ENCODE data around the gene BTBD3.

BTBD3 gene

DNA sequence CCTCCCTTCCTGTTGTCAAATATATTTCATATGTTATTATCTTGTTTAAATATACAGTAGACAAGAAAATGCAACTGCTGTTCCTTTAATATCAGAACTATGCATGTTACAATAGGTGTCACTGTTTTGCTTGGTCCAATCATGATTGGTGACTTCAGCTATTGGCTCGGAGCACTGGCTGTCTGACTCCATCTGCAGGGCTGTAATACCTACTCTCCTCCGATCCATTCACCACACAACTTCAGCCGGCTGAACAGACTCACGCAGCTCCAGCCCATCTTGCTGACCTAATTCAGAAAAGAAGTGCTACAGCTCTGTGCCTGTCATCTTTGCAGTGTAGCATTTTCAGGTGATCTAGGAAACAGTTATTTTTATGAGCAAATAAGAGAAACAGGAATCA lies at the start of gene BTBD3:
TSS of gene BTBD3 (plus strand) at position 231 of the 400 bp plus-strand sequence. CDS start 383 bp downstream, outside the sequence.
- peak; percentile 82 for DNase-seq

- DNase-seq = no peak
Observed at GRCh38 chr20:11869641-11870040, 48.1 kb upstream of the BTBD3 start.

DNA sequence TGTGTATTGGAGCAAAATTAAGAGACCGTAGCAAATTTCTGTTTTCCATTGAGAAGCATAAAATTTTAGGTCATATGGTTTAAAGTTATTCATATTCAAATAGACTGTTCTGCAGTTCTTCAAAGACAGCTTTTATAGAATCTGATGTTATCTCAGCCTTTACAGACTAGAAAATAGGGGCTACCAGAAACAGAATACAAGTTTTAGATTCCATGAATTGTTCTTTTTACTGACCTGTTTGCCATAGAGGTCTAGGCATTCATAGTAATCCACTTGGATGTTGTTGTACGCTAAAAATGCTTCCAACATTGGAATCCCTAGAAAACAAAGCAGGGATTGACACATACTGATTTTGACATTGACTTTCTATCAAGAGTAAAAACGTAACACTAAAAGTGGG lies 47.3 kb upstream of the BTBD3 start:
- DNase-seq = no peak

DNA sequence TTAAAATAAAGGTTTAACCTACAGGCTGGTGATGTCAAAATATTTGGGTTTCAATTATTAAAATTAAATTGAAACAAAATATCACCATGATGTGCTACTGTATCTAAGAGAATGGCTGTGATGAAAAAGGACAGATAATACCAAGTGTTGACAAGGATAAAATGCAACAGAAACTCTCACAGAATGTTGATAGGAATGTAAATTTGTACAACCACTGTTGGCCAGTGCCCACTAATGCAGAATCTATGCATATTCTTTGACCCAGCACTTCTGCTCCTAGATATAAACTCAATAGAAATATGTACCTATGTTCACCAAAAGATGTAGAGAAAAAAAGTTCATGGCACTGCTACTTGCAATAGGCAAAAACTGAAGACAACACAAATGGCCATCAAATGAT lies 41.1 kb upstream of the BTBD3 start:
- no peak for DNase-seq

GRCh38 chr20:11880680-11881079 lies 37.0 kb upstream of the BTBD3 start:
- DNase-seq = no peak

- no peak for DNase-seq
Observed at GRCh38 chr20:11881449-11881848, 36.2 kb upstream of the BTBD3 start.

- no peak for DNase-seq
Observed at GRCh38 chr20:11882651-11883050, 35.0 kb upstream of the BTBD3 start.

DNA sequence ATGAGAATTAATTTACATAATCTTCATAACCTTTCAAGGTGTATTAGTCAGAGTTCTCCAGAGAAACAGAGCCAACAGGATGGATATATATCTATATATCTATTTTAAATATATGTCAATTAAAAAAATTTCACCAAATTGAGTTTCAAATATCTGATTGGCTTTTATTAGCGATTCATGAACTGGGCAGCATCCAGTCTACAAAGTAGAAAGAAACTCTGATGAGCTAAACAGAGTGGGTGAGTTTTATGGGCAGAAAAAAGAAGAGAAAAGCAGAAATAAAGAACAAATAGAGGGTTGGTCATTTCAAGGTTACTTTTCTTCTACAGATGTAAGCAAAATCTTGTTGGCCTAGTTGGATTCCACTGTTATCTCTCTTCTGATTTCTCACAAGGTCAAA lies 29.0 kb upstream of the BTBD3 start:
- DNase-seq = no peak

GRCh38 chr20:11890331-11891076 lies 27.2 kb upstream of the BTBD3 start:
- DNase-seq = peak; percentile 80

DNA sequence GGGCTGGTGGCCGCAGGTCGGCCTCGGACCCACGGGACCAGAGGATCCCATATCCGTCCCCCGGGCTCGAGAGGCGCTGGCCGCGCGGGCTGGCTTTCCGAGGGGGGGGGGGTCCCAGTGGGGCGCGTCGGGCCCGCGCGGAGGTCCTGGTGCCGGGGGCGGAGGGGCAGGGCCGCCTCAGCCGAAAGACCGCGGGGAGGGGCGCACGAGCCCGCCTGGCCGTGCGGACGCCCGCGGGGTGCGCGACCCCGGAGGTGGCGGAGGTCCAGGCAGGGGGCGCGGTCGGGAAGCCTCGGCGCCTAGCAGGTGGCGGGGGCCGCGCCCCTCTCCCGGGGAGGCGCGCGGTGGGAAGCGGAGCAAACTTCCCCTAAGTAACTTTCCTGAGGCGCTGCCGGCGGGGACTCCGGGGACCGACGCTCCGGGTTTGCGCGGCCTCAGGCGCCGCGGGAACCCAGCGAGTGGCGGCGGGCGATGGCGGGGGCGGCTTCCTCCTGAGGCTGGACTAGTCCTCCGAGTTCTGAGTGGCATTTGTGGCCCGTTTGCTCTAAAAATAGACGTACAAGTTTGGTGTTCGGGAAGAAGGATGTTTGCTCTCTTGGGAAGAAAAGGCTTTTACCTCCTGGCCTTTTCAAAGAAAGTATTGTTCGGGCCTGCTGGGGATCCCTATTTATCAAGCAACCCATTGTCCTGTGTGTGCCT lies 26.5 kb upstream of the BTBD3 start:
- peak; percentile 32 for DNase-seq

- peak; percentile 59 for DNase-seq
Observed at GRCh38 chr20:11891776-11892545, 25.7 kb upstream of the BTBD3 start.

DNA sequence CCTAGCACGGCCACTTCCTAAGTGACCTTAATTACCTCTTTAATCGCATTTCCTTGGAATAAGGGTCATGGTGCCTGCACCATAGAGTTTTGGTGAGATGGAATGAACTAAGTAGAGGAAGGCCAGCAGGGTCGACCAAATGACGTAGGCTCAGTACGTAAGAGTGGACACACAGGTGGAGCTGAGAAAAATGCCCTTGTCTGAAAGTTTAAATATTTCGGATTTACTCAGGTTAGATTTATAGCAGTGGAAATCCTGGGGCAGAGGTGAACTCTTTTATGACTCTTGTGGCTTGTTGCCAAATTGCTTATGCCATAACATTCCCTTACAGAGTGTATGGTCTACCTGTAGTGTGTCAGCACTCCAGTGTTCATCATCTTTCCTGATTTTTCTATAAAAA lies 23.6 kb upstream of the BTBD3 start:
- DNase-seq = no peak

- DNase-seq = peak; percentile 75
Observed at GRCh38 chr20:11895861-11896387, 21.8 kb upstream of the BTBD3 start.

DNA sequence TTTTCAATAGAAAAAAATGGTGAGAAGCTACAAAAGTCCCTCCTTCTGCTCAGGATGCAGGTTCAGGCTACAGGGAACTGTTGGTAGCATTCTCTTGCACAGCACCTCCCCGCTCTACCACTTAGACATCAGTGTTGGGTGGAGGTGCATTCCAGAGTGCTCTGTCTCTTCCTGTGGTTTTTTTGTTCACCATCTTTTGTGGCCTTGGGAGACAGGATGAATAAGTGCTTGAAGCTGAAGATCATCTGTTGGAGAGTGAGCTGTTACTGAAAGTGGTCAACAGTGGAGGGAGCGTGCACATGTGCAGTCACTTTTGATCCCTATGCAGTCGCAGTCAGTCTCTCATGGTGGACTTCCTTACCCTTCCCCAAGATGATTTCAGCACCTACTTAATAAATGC lies 16.6 kb upstream of the BTBD3 start:
- no peak for DNase-seq

DNA sequence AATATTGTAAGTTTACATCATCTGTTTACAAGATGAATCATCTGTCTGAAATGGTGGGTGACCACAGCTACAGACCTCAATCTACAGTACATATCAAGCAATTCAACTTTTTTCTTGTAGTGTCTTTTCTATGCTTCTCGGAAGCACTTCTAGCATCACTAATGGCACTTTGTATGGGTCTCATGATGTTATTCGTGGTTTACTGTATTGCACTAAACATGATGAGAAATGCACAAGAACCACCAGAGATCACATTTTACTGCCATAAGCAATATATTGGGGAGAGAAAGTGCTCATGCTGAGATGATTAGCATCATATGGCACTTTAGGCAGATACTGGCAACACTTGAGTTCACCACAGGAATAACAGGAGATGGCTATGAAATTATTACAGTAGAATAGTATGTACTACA lies 15.4 kb upstream of the BTBD3 start:
- peak; percentile 78 for DNase-seq

- DNase-seq = no peak
Observed at GRCh38 chr20:11905460-11906179, 12.1 kb upstream of the BTBD3 start.

GRCh38 chr20:11906626-11907480 lies 10.8 kb upstream of the BTBD3 start:
- DNase-seq = peak; percentile 88

DNA sequence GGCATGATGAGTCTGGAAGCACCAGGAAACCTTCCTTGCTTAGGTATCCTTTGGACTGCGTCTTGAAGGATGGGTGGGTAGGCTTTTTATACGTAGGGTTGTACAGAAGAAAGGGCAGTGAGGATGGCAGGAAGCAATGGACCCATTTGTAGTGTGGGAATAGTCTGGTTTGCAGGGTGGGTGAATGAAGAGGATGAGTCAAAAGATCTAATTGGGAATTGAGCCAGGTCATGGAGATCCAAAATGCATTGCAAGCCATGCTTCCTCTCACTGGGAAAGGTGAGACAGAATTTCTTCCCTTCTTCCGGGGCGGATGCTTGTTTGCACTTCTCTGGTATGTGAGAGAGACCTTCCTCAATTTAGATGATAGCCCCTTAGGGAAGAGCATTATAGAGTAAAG lies 10.1 kb upstream of the BTBD3 start:
- no peak for DNase-seq

- DNase-seq = no peak
Observed at GRCh38 chr20:11912013-11912658, 5.6 kb upstream of the BTBD3 start.

- no peak for DNase-seq
Observed at GRCh38 chr20:11912659-11913415, 4.9 kb upstream of the BTBD3 start.
